Calu3 (cell line): ENCODE results near the gene FGF1. TPM values are rescaled to one million over a fixed set of nuclear protein-coding genes. Genes with fewer than 3 reads are reported as not detected.

Experiments
- BruUV-seq: library from RNA; stranded (reverse); fragments of 400-500 nt; replicated peaks from 2 replicates; lab custom pipeline; 2021; lab: Mats Ljungman, UMichigan
- CTCF ChIA-PET: fragments of 300-600 bp; sonication (Branson Sonifier 250); formaldehyde crosslinking; loops from one replicate; lab custom pipeline; 2022; ENCODE audit warnings: antibody characterized with exemption; lab: Charles Lee
- DNase-seq: peaks from one replicate; pipeline ENCODE4 v3.0.0; 2022
- H3K27ac Mint-ChIP-seq: one replicate; pipeline ENCODE4 v1.8.0; 2022; ENCODE audit warnings: mixed read lengths; ENCODE audit not compliant: unreplicated experiment
- H3K27me3 Mint-ChIP-seq: one replicate; pipeline ENCODE4 v1.8.0; 2022; ENCODE audit warnings: mixed read lengths; ENCODE audit not compliant: unreplicated experiment
- H3K36me3 Mint-ChIP-seq: one replicate; pipeline ENCODE4 v1.8.0; 2022; ENCODE audit warnings: mild to moderate bottlenecking, moderate library complexity, mixed read lengths; ENCODE audit not compliant: insufficient read depth, unreplicated experiment
- H3K4me1 Mint-ChIP-seq: one replicate; pipeline ENCODE4 v1.8.0; 2022; ENCODE audit warnings: mild to moderate bottlenecking, low read depth, mixed read lengths; ENCODE audit not compliant: unreplicated experiment
- H3K4me3 Mint-ChIP-seq: one replicate; pipeline ENCODE4 v1.8.0; 2022; ENCODE audit warnings: mild to moderate bottlenecking, low read depth, moderate library complexity, mixed read lengths; ENCODE audit not compliant: unreplicated experiment
- H3K9me3 Mint-ChIP-seq: one replicate; pipeline ENCODE4 v1.8.0; 2022; ENCODE audit warnings: low read depth, mixed read lengths; ENCODE audit not compliant: unreplicated experiment
- CTCF ChIP-seq: fragments of 200-600 bp; IDR thresholded peaks from one replicate; pipeline ENCODE4 v1.8.0; 2022; ENCODE audit warnings: antibody characterized with exemption; ENCODE audit not compliant: unreplicated experiment
- intact Hi-C: fragments of 100-400 bp; cut with micrococcal nuclease; formaldehyde crosslinking; loops from one replicate; pipeline ENCODE4 v1.10.0; 2022; ENCODE audit not compliant: unreplicated experiment
- total RNA-seq: library from RNA; stranded (reverse); gene quantifications from 2 replicates; pipeline ENCODE4 v1.2.3, GENCODE V29; 2022

Gene FGF1
- total RNA-seq, 1 experiment from 2014 or later: not detected

GRCh38 chr5:142644127-142644526, 41.8 kb downstream of the FGF1 start:
- no peak for TF ChIP-seq CTCF
- CTCF ChIA-PET: interaction anchor here (0.6 to 2.5 kb wide), 6 partner anchors 9 to 69 kb away, joined by 3 to 10 read pairs (median 8); no protein-coding TSS in a partner anchor
- intact Hi-C loops: no loop called here
- Mint-ChIP-seq H3K27me3 (peaks cover 22% of the 10 kb centered on the region), H3K36me3 (no peaks in the 10 kb centered on the region), H3K27ac (no peak overlapping the region), H3K9me3 (no peaks in the 10 kb centered on the region), H3K4me1 (peaks cover 22% of the 10 kb centered on the region), H3K4me3 (no peak overlapping the region)
- DNase-seq: no peak
- BruUV-seq: no TSS peak

- CTCF ChIA-PET: interaction anchor here (2.0 to 2.5 kb wide), 2 partner anchors 12 to 70 kb away, joined by 8 to 10 read pairs; no protein-coding TSS in a partner anchor
Measured at GRCh38 chr5:142643634-142644033, 42.3 kb downstream of the FGF1 start.

GRCh38 chr5:142642427-142642826, 43.5 kb downstream of the FGF1 start:
- peaks cover 22% of the 10 kb centered on the region for H3K4me1 Mint-ChIP-seq
- H3K27ac Mint-ChIP-seq: no peak overlapping the region
- no peaks in the 10 kb centered on the region for H3K36me3 Mint-ChIP-seq
- no TSS peak for BruUV-seq
- H3K4me3 Mint-ChIP-seq: no peak overlapping the region
- no peak for DNase-seq
- TF ChIP-seq CTCF: no peak
- H3K27me3 Mint-ChIP-seq: peaks cover 39% of the 10 kb centered on the region
- H3K9me3 Mint-ChIP-seq: no peaks in the 10 kb centered on the region
- intact Hi-C loops: no loop called here
- CTCF ChIA-PET: no interaction called here

More at GRCh38 chr5:142643634-142644033, 42.3 kb downstream of the FGF1 start:
- intact Hi-C loops: no loop called here
- BruUV-seq: no TSS peak
- Mint-ChIP-seq H3K27me3 (peaks cover 27% of the 10 kb centered on the region), H3K27ac (no peak overlapping the region), H3K4me3 (no peak overlapping the region), H3K36me3 (no peaks in the 10 kb centered on the region), H3K9me3 (no peaks in the 10 kb centered on the region), H3K4me1 (peaks cover 22% of the 10 kb centered on the region)
- no peak for DNase-seq
- no peak for TF ChIP-seq CTCF

- intact Hi-C loops: no loop called here
- DNase-seq: no peak
- Mint-ChIP-seq H3K27me3 (peaks cover 46% of the 10 kb centered on the region), H3K27ac (no peak overlapping the region), H3K4me3 (no peak overlapping the region), H3K9me3 (no peaks in the 10 kb centered on the region), H3K4me1 (peaks cover 22% of the 10 kb centered on the region), H3K36me3 (no peaks in the 10 kb centered on the region)
- CTCF ChIA-PET: interaction anchor here (0.7 kb wide), 1 partner anchor 273 kb away, joined by 3 read pairs; no protein-coding TSS in a partner anchor
- no peak for TF ChIP-seq CTCF
- BruUV-seq: no TSS peak
Measured at GRCh38 chr5:142641711-142642110, 44.2 kb downstream of the FGF1 start.
